Upper lobe of left lung (tissue), 4 donors: ENCODE data around the gene ATXN1.

ENCODE experiments used
- CTCF ChIP-seq, 6 experiments: fragments of 450-650 bp in 4 of 6; fragments of 200-600 bp in 2 of 6; sonication (generic) in 2 of 6; IDR thresholded peaks; one replicate each; pipeline ENCODE4 v1.5.1; 2016 to 2019; ENCODE audit warnings: antibody characterized with exemption in 6 of 6
- POLR2A ChIP-seq, 4 donors: fragments of 450-650 bp; IDR thresholded peaks; one replicate each; pipeline ENCODE4 v1.5.1; 2016 to 2017; ENCODE audit warnings: antibody characterized with exemption in 4 of 4, mild to moderate bottlenecking in 2 of 4

- no peak for TF ChIP-seq CTCF (IDR thresholded peaks at IDR 0.05)
- TF ChIP-seq POLR2A (IDR thresholded peaks at IDR 0.05): no peak
These were observed 113.3 kb downstream of the ATXN1 start for GRCh38 chr6:16648003-16648402.
